Stimulated activated CD8-positive, alpha-beta memory T cell treated with anti-CD3 and anti-CD28 coated beads, Interleukin-12 subunit alpha, Interleukin-12 subunit beta, amount 100 ng/mL, for 1 hour (primary cell): Measurements from ENCODE around the gene MIA.
"Not testable (repeated sequence)": the region's sequence is repeated elsewhere in the genome, so short reads cannot be mapped to it uniquely, and the experiment has no call there.

Experiments used
- DNase-seq: peaks from one replicate; pipeline ENCODE4 v3.0.0-alpha.2; 2020; ENCODE audit warnings: low read depth

The MIA gene

DNA sequence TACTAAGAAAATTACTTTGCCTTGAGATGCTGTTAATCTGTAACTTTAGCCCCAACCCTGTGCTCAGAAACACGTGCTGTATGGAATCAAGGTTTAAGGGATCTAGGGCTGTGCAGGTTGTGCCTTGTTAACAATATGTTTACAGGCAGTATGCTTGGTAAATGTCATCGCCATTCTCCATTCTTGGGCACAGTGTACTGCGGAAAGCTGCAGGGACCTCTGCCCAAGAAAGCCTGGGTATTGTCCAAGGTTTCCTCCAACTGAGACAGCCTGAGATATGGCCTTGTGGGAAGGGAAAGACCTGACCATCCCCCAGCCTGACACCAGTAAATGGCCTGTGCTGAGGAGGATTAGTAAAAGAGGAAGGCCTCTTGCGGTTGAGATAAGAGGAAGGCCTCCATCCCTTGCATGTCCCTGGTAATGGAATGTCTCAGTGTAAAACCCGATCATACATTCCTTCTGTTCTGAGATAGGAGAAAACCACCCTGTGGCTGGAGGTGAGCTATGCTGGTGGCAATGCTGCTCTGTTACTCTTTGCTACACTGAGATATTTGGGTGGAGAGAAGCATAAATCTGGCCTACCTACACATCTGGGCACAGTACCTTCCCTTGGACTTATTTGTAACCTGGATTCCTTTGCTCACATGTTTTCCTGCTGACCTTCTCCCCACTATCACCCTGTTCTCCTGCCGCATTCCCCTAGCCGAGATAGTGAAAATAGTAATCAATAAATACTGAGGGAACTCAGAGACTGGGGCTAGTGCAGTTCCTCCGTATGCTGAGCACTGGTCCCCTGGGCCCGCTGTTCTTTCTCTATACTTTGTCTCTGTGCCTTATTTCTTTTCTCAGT, 47.6 kb downstream of the MIA start:
- not testable (repeated sequence) for DNase-seq

DNA sequence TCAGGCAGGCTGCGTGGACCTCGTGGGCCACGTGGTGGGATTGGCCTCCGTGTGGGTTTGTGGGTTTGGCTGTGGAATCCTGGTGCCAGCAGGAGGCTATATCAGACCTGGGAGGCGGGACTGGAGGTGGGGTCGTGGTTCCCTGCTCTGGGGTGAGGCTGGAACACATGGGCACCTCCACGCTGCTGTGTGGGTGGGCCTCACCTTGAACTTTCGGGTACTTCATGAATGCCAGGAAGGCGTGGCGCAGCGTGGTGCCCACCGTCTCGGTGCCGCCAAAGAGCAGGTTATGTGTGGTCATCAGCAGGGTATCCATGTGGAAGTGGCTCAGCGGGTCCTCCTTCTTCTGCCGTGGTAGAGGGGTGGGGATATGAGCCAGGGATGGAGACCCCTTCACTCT, 49.6 kb downstream of the MIA start:
- DNase-seq: not testable (repeated sequence)

GRCh38 chr19:40825460-40826095, 50.3 kb downstream of the MIA start:
- not testable (repeated sequence) for DNase-seq

- DNase-seq: not testable (repeated sequence)
These were observed 51.0 kb downstream of the MIA start for GRCh38 chr19:40826312-40826698.

- peak; percentile 44 for DNase-seq
These were observed 51.5 kb downstream of the MIA start for GRCh38 chr19:40826699-40827385.
